GM18519 (cell line): ENCODE data around the gene FOXE1.

Experiments used
- ATAC-seq: cut with Tn5 transposase; IDR thresholded peaks from one replicate; pipeline ENCODE4 v1.9.1; 2021; ENCODE audit warnings: mild to moderate bottlenecking, moderate library complexity; ENCODE audit not compliant: unreplicated experiment, low FRiP score

The FOXE1 gene

DNA sequence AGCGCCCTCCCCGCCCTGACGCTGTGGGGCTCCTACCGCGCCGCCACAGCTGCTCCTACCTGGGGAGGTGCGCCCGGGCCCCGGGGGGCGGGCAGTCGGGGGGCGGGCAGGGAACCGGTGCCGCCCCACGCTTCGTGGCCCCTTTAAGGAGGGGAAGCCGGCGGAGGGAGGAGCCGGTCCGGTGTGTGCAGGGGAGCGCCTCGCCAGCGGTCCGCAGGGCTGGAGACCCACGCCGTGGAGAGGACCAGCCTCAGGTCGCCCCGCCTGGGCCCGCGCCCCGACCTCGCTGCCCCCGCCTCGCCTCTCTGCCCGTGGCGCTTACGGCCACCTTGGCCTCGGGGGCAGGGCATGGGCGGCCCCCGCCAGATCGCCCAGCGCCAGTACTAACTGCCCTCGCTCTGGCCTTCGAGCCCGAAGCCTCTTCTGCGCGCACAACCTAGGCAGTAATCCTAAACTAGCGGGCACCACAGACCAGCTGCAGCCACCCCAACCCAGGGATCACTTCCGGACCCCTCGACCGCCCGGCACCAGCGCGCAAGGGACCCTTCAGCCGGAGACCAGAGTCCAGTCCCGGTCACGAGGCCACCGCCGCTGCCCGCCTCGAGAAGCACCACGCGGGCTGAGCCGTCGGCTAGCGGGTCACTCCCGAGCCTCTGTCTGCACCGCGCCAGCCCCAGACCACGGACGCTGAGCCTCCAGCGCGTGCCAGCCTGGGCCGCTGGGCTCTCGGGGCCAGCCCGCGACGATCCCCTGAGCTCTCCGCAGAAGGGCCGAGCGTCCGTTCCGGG, at the start of gene FOXE1:
Gene FOXE1, plus strand, starts transcription at position 171 of the 788 bp plus-strand sequence. CDS start 689 bp downstream, outside the sequence.
- ATAC-seq: no peak

- no peak for ATAC-seq
These were observed 49.0 kb upstream of the FOXE1 start for GRCh38 chr9:97804059-97804365.

- no peak for ATAC-seq
These were observed 46.3 kb upstream of the FOXE1 start for GRCh38 chr9:97806721-97807120.

DNA sequence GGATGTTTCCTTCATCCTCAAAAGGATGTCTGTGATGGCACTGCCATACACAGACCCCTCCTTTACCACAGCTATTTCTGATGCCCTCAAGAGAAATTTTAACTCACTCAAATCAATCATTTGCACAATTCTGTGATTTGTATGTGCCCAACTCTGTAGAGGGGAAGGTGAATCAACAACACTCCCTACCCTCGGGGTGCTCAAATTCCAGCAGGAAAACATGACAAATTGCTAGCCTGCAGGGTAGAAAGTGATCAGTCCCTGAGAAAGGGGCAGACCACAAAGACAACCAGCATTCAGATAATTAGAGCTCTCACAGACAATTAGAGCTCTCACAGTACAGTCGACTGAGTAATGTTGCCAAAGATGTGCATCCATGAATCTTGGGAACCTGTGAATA, 45.3 kb upstream of the FOXE1 start:
- no peak for ATAC-seq

- no peak for ATAC-seq
These were observed 44.6 kb upstream of the FOXE1 start for GRCh38 chr9:97808415-97808814.

DNA sequence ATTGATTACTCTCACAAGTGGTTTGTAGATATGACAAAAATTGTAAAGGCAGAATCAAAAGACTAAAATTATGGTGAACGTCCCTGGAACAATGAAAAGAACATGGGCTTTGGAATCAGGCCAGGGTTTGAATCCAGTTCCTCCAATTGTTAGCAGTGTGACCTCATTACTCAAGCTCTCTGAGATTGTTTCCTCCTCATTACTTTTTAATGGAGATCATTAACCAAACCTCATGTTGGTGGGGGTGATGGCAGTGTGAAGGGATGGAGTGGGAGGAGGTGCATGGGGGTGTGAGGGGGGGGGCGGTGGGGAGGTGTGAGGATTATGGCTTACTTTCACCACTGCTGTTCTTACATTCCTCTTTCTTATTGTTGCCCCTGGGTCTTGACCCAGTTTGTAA, 44.1 kb upstream of the FOXE1 start:
- no peak for ATAC-seq

- no peak for ATAC-seq
These were observed 43.2 kb upstream of the FOXE1 start for GRCh38 chr9:97809666-97810344.

GRCh38 chr9:97811533-97812246, 41.3 kb upstream of the FOXE1 start:
- no peak for ATAC-seq

DNA sequence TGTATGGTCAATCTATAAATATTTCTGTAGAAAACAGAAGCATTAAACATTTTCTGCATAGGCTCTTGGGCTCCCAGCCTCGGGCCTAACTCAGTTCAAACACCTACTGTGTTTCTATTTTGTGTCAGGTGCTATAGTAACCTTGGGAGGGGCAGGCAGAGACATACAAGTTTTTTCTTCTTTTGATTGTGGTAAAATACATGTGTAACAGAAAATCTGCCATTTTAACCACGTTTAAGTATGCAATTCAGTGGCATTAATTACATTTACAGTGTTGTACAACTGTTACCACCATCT, 40.8 kb upstream of the FOXE1 start:
- no peak for ATAC-seq

DNA sequence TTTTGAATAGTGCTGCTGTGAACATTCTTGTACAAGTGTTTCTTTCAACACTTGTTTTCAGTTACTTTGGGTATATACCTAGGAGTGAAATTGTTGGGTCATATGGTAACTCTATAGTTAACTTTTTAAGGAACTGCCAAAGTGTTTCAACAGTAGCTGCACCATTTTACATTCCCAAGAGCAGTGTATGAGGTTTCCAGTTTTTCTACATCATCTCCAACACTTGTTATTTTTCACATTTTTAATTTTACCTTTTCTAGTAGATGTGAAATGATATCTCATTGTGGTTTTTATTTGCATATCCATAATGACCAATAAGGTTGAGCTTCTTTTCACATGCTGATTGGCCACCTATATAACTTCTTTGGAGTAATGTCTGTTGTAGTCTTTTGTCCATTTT, 40.0 kb upstream of the FOXE1 start:
- ATAC-seq: no peak

DNA sequence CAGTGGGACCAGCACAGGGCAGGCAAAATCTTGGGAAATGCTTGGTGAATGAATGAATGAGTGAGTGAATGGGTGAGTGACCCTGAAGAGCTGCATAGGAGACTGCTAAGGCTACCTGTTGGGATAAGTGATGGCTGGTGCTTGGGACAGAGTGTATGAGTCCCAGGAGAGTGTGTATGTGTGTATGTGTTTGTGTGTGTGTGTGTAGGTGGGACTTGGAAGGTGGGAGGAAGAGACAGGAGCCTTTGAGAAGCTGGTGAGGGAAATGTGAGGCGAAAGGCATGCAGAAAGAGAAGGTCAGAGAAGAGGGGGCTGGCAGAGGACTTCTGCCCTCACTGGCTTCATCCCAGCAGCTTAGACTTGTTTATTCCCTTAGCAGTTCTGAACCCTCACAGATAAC, 33.3 kb upstream of the FOXE1 start:
- ATAC-seq: no peak

DNA sequence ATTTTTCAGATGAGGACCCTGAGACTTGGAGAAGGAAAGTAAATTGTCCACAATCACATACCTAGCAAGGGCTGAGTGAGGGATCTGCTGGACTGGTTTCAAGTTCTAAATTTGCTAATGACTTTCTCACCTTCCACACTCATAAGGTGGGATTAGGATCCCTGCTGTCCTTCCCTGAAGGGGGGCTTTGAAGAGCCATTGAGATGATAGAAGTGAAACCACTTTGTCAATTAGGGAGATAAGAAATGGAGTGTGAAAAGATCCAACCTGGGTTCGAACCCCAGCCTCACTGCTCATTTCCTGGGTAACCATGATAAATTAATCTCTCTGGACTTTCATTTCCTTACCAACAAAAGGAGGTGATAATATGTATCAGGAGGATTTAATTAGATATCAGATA, 32.7 kb upstream of the FOXE1 start:
- ATAC-seq: no peak

DNA sequence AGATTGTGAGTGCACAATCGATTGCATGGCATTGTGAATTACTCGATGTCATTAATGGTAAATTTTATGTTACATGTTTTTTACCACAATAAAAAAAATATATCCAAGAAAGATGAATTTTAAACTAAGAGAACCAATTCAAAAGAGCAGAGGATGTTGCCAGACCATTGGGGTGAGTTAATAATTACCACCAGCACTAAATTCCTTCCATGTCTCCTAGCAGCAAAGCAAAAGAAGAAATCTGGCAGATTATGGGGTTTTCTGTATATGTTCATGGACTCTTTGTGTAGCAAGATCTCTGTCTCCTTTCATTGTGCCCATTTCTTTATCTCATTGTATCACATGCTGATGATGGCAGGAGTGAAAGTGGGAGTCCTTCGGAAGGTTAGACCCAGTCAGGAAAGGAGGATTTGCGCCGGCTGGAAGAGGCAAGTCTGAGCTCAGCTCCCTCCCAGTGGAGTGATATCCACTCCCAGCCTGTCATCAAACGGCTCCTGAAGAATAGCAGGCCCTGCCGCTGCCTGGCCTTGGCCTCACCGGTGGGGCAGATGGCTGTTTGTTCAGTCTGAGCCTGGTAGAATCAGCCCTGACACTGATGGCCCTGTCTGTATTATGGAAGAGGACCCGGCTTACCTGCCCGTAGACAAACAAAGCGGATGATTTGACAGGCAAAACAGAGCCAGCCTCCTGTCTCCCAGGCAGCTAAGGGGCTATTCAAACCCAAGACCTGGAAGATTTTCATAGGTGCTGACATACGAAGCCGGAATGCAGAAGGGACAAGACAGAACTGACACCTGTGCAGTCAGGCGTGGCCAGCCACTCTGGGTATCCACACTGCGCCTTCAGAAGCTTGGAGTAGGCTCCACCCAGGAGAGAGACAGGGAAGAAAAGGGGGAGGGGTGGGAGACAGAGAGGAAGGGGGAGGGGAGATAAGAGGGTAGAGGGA, 21.9 kb upstream of the FOXE1 start:
- ATAC-seq: no peak

- no peak for ATAC-seq
These were observed 21.0 kb upstream of the FOXE1 start for GRCh38 chr9:97831843-97832636.

DNA sequence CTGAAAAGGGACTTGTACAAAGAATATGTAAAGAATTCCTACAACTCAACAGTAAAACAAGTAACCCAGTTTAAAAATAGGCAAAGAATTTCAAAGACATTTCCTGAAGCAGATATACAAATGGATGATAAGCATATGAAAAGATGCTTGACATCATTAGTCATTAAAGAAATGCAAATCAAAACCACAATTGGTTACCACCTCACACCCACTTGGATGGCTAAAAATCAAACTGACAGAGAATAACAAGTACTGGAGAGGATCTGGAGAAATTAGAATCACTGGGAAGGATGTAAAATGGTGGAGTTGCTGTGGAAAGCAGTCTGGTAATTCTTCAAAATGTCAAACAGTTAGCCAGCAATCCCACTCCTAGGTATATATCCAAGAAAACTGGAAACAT, 12.5 kb upstream of the FOXE1 start:
- ATAC-seq: no peak

- no peak for ATAC-seq
These were observed 10.1 kb upstream of the FOXE1 start for GRCh38 chr9:97842960-97843359.

- ATAC-seq: no peak
These were observed 7.9 kb upstream of the FOXE1 start for GRCh38 chr9:97845130-97845529.

- ATAC-seq: no peak
These were observed 7.3 kb upstream of the FOXE1 start for GRCh38 chr9:97845763-97846162.

- no peak for ATAC-seq
These were observed 6.7 kb upstream of the FOXE1 start for GRCh38 chr9:97846347-97846746.
